Body of pancreas (tissue), 4 donors: ENCODE measurements around the gene KCNQ5. TPM values are rescaled to one million over a fixed set of nuclear protein-coding genes. Genes with fewer than 3 reads are reported as not detected.

Source experiments
- ATAC-seq: fragments of 150-250 bp; one replicate; pipeline ENCODE4 v1.9.1; 2016
- DNase-seq, 4 donors: peaks; one replicate each; pipeline ENCODE4 v3.0.0-alpha.2; 2019
- H3K27ac ChIP-seq, 4 donors: fragments of 200-600 bp; sonication (generic); 1 replicate in 3 of 4; 2 replicates in 1 of 4; pipeline versions ENCODE4 v1.5.1 to v1.6.1; 2016 to 2019; ENCODE audit warnings: mild to moderate bottlenecking in 1 of 4, mixed read lengths in 1 of 4, moderate library complexity in 1 of 4
- H3K27me3 ChIP-seq, 2 donors: fragments of 200-600 bp; sonication (generic); one replicate each; pipeline ENCODE4 v1.6.0; 2016; ENCODE audit warnings: mild to moderate bottlenecking in 1 of 2
- H3K36me3 ChIP-seq, 2 donors: fragments of 200-600 bp; sonication (generic); replicated peaks in 1 of 2; 2 replicates each; pipeline ENCODE4 v1.5.1; 2016; ENCODE audit warnings: low read depth in 2 of 2; ENCODE audit not compliant: insufficient read depth in 1 of 2
- H3K4me1 ChIP-seq: fragments of 200-600 bp; sonication (generic); one replicate; pipeline ENCODE4 v1.6.0; 2016
- H3K4me3 ChIP-seq, 2 donors: fragments of 200-600 bp; sonication (generic); 1 replicate in 1 of 2; 2 replicates in 1 of 2; pipeline ENCODE4 v1.5.1; 2016 to 2019
- H3K9me3 ChIP-seq, 3 donors: fragments of 200-600 bp; sonication (generic); 1 replicate in 2 of 3; 2 replicates in 1 of 3; pipeline ENCODE4 v1.5.1; 2016
- POLR2A ChIP-seq, 3 donors: fragments of 450-650 bp; IDR thresholded peaks; one replicate each; pipeline ENCODE4 v1.6.1; 2016; ENCODE audit warnings: antibody characterized with exemption in 3 of 3, mild to moderate bottlenecking in 2 of 3
- WGBS, 2 donors: methylation state at CpG; one replicate each; pipeline ENCODE4 v1.1.5; 2017; 5-methylcytosine and 5-hydroxymethylcytosine counted together
- intact Hi-C: fragments of 100-400 bp; cut with DNase I; formaldehyde crosslinking; loops from one replicate; pipeline ENCODE4 v1.15.1; 2023
- total RNA-seq, 2 donors: library from RNA; depleted of rRNA; stranded (reverse); fragments of >200 nt; gene quantifications; one replicate each; pipeline ENCODE4 v1.1.0, GENCODE V29; 2016
- TF ChIP-seq, protein P1 (sequence below), 7 experiments: fragments of 450-650 bp in 4 of 7; fragments of 200-600 bp in 3 of 7; sonication (generic) in 3 of 7; IDR thresholded peaks; one replicate each; pipeline ENCODE4 v1.5.1; 2016 to 2019; ENCODE audit warnings: antibody characterized with exemption in 7 of 7

The KCNQ5 gene
- total RNA-seq, 2 donors from 2014 or later = 1.0 to 1.6 TPM

DNA sequence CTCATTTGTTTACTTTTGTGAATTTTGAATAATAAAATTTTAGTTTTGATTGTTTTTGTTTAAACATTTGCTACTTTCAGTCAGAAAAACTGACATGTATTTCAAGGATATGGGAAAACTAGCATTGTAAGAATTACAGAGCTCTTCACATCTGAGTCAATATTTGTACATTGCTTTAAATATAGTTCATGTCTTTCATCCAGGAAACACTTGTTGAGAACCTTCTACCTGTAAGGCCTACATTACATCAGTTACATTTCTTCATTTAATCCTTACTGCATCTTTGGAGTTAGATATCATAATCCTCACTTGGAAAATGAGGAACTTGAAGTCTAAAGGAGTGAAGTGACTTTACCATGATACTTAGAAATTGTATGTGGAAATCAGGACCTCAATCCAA lies 242.9 kb downstream of the KCNQ5 start:
- ATAC-seq = no peak
- Histone ChIP-seq H3K36me3 (no peaks in the 10 kb centered on the region), H3K27ac (no peak overlapping the region), H3K4me1 (peaks cover 14% of the 10 kb centered on the region), H3K4me3 (no peak overlapping the region), H3K27me3 (no peaks in the 10 kb centered on the region), H3K9me3 (no peaks in the 10 kb centered on the region)
- no peak for DNase-seq
- intact Hi-C loops = no loop called here
- no peak for TF ChIP-seq POLR2A (IDR thresholded peaks at IDR 0.05)

DNA sequence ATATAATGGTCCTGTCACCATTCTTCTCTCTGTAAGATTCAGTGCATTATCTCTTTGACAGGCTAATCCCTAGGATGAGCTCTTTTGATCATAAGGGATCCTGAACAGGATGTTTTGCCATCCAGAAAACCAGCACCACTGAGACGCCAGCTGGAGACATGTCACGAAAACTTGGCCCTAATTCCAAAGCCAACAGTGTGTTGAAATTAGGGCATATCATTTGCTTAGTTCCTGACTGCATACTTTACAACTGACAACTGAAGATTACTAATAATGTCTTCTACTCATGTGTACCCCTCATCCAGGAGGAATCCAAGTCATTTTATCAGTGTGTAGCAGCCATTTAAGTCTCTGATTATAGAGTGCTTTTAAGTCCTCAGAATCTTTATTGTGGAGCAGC lies 243.6 kb downstream of the KCNQ5 start:
- no peaks in the 10 kb centered on the region for H3K27me3 ChIP-seq
- no peaks in the 10 kb centered on the region for H3K9me3 ChIP-seq
- ATAC-seq (no peak), DNase-seq (no peak)
- H3K27ac ChIP-seq = no peak overlapping the region
- 39 to 53% methylated on average over 2 of the region's 2 CpGs for WGBS, 2 donors
- no peak overlapping the region for H3K4me3 ChIP-seq
- no peaks in the 10 kb centered on the region for H3K36me3 ChIP-seq
- intact Hi-C loops = no loop called here
- peaks cover 14% of the 10 kb centered on the region for H3K4me1 ChIP-seq
- TF ChIP-seq POLR2A (IDR thresholded peaks at IDR 0.05) = no peak

DNA sequence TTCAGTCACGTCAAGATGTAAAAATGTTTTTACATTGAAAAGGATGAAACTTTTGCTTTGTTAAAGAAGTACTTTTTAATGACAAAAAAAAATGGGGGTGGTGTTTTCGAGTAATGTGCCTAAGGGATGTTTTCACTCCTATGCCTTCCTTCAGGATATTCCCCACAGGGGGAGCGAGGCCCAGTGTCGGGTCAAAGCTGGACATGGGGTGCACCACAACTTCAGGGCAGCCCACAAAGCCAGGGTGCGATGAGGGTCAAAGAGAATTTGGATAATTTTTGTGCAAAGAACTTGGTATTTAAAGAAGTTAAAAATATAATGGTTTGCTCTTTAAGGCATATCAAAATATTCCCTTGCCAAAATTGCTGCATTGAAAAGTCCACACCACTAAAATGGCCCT lies 247.8 kb downstream of the KCNQ5 start:
- peaks cover 7% of the 10 kb centered on the region for H3K4me1 ChIP-seq
- H3K4me3 ChIP-seq = no peak overlapping the region
- DNase-seq = no peak
- 80 to 86% methylated on average over 5 of the region's 5 CpGs for WGBS, 2 donors
- TF ChIP-seq, protein P1, sequence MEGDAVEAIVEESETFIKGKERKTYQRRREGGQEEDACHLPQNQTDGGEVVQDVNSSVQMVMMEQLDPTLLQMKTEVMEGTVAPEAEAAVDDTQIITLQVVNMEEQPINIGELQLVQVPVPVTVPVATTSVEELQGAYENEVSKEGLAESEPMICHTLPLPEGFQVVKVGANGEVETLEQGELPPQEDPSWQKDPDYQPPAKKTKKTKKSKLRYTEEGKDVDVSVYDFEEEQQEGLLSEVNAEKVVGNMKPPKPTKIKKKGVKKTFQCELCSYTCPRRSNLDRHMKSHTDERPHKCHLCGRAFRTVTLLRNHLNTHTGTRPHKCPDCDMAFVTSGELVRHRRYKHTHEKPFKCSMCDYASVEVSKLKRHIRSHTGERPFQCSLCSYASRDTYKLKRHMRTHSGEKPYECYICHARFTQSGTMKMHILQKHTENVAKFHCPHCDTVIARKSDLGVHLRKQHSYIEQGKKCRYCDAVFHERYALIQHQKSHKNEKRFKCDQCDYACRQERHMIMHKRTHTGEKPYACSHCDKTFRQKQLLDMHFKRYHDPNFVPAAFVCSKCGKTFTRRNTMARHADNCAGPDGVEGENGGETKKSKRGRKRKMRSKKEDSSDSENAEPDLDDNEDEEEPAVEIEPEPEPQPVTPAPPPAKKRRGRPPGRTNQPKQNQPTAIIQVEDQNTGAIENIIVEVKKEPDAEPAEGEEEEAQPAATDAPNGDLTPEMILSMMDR (IDR thresholded peaks at IDR 0.05) = no peak
- no peak for TF ChIP-seq POLR2A (IDR thresholded peaks at IDR 0.05)
- H3K27me3 ChIP-seq = no peaks in the 10 kb centered on the region
- no peak for ATAC-seq
- H3K27ac ChIP-seq = no peak overlapping the region
- no peaks in the 10 kb centered on the region for H3K36me3 ChIP-seq
- intact Hi-C loops = no loop called here
- H3K9me3 ChIP-seq = no peaks in the 10 kb centered on the region

DNA sequence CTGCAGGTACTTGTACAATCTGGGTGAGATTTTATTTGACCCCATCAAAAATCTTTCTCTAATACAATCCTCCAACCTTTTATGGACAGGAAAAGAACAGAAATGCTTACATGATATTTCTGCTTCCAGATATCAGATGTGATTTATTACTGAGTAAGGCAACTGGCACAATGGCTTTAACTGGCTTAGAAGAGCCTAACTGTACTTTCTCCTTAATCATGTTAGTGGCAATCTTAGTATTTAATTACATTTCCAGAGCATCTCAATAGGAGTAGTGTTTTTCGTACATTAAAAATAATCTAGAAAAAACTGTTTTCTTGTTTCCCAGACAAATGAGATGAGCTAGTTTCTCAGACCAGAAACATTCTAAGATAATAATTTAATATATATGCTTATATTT lies 251.6 kb downstream of the KCNQ5 start:
- no peaks in the 10 kb centered on the region for H3K36me3 ChIP-seq
- no peaks in the 10 kb centered on the region for H3K27me3 ChIP-seq
- no peaks in the 10 kb centered on the region for H3K4me1 ChIP-seq
- no peak overlapping the region for H3K27ac ChIP-seq
- WGBS, 2 donors = 90 to 97% methylated on average over 1 of the region's 1 CpG
- no peak overlapping the region for H3K4me3 ChIP-seq
- intact Hi-C loops = no loop called here
- DNase-seq (no peak), ATAC-seq (no peak)
- TF ChIP-seq, protein P1 (IDR thresholded peaks at IDR 0.05) = no peak
- no peak for TF ChIP-seq POLR2A (IDR thresholded peaks at IDR 0.05)
- no peaks in the 10 kb centered on the region for H3K9me3 ChIP-seq

DNA sequence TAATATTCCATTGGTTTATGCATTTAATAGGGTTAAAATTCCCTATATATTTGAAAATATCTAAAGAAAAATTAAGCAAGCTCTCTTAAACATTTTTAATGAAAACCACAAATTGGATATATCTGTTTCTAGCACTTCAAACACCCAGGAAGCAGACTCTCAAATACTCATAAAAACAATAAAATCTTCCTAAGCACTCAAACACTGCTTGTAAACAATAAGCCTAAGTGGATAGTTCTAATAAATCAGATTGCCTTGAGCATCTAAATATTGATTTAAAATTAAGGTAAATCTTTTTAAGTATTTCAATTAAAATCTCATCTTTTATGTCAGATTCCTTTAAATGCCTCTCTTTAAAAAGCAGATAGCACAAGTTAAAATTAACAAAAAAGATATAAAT lies 254.4 kb downstream of the KCNQ5 start:
- Histone ChIP-seq H3K9me3 (no peaks in the 10 kb centered on the region), H3K4me3 (no peak overlapping the region), H3K27me3 (no peaks in the 10 kb centered on the region), H3K36me3 (no peaks in the 10 kb centered on the region), H3K27ac (no peak overlapping the region), H3K4me1 (no peaks in the 10 kb centered on the region)
- TF ChIP-seq, protein P1 (IDR thresholded peaks at IDR 0.05) = no peak
- TF ChIP-seq POLR2A (IDR thresholded peaks at IDR 0.05) = no peak
- ATAC-seq (no peak), DNase-seq (no peak)
- intact Hi-C loops = no loop called here

DNA sequence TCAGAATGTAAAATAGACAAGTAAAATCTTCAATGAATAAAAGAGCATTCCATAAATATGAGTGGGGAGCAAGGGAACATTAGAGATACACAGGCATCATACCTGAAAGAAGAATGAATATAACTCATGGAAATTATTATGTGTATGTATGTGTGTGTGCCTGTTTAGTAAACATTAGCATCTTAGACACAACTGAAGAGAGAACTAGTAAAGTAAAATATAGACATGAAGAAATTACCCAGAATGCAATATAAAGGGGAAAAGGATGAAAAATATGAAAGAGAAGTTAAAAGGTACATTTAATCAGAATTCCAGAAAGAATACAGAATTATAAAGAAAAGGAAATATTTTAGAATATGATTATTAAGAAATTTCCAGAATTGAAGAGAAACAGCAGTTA lies 264.3 kb downstream of the KCNQ5 start:
- Histone ChIP-seq H3K27ac (no peak overlapping the region), H3K9me3 (no peaks in the 10 kb centered on the region), H3K4me3 (no peak overlapping the region), H3K36me3 (no peaks in the 10 kb centered on the region), H3K4me1 (no peaks in the 10 kb centered on the region), H3K27me3 (no peaks in the 10 kb centered on the region)
- TF ChIP-seq, protein P1 (IDR thresholded peaks at IDR 0.05) = no peak
- no peak for TF ChIP-seq POLR2A (IDR thresholded peaks at IDR 0.05)
- intact Hi-C loops = no loop called here
- DNase-seq = no peak
- ATAC-seq = no peak
